GM19023 (cell line): ENCODE results near the gene NGRN.
A peak's percentile ranks its signal among the peaks of the same experiment; 100 is the strongest.
"Not testable (repeated sequence)": the region's sequence is repeated elsewhere in the genome, so short reads cannot be mapped to it uniquely, and the experiment has no call there.

Source experiments
- ATAC-seq: cut with Tn5 transposase; IDR thresholded peaks from one replicate; pipeline ENCODE4 v1.9.1; 2021; ENCODE audit warnings: mild to moderate bottlenecking, moderate library complexity; ENCODE audit not compliant: unreplicated experiment

Gene NGRN

GRCh38 chr15:90233387-90234095 lies 31.9 kb upstream of the NGRN start, which contains the start of gene CIB1:
Gene CIB1, minus strand, starts transcription at chr15:90233941. Its CDS starts 56 bp downstream, at chr15:90233885.
- ATAC-seq: peak; percentile 88

- ATAC-seq: peak; percentile 60
These were observed 31.1 kb upstream of the NGRN start, which contains the start of gene GDPGP1 for GRCh38 chr15:90234096-90234988. Gene GDPGP1, plus strand, starts transcription at chr15:90234209. Its CDS starts 6,700 bp downstream, at chr15:90240909.

- no peak for ATAC-seq
These were observed 26.1 kb upstream of the NGRN start for GRCh38 chr15:90239371-90239770.

GRCh38 chr15:90240856-90241255 lies 24.6 kb upstream of the NGRN start:
- no peak for ATAC-seq

- ATAC-seq: no peak
These were observed 23.9 kb upstream of the NGRN start for GRCh38 chr15:90241343-90242192.

GRCh38 chr15:90243943-90244639 lies 21.4 kb upstream of the NGRN start:
- no peak for ATAC-seq

GRCh38 chr15:90248789-90249202 lies 16.7 kb upstream of the NGRN start:
- ATAC-seq: no peak

- ATAC-seq: peak; percentile 58
These were observed 16.1 kb upstream of the NGRN start, which contains the start of gene TTLL13 for GRCh38 chr15:90249203-90249863. Gene TTLL13, plus strand, starts transcription at chr15:90249556. Its CDS starts 1,075 bp downstream, at chr15:90250631.

GRCh38 chr15:90257776-90258175 lies 7.7 kb upstream of the NGRN start:
- no peak for ATAC-seq

GRCh38 chr15:90259524-90259923 lies 5.9 kb upstream of the NGRN start:
- peak; percentile 79 for ATAC-seq

- ATAC-seq: not testable (repeated sequence)
These were observed 4.7 kb upstream of the NGRN start for GRCh38 chr15:90260731-90261130.

- no peak for ATAC-seq
These were observed 3.7 kb upstream of the NGRN start for GRCh38 chr15:90261811-90262210.

- ATAC-seq: no peak
These were observed 3.0 kb upstream of the NGRN start for GRCh38 chr15:90262426-90262825.

- ATAC-seq: no peak
These were observed 801 bp upstream of the NGRN start for GRCh38 chr15:90264671-90265070.

GRCh38 chr15:90266061-90266431 lies 574 bp downstream of the NGRN start:
- peak; percentile 20 for ATAC-seq

GRCh38 chr15:90266485-90266884 lies 1.0 kb downstream of the NGRN start:
- no peak for ATAC-seq

- ATAC-seq: no peak
These were observed 2.9 kb downstream of the NGRN start for GRCh38 chr15:90268415-90268814.

GRCh38 chr15:90270502-90271150 lies 5.2 kb downstream of the NGRN start:
- ATAC-seq: no peak
